K562 (cell line): Measurements from ENCODE around the gene PACRG. TPM values are rescaled to one million over a fixed set of nuclear protein-coding genes. Genes with fewer than 3 reads are reported as not detected.

Source experiments
- ATAC-seq: fragments of 200-7000 bp; cut with Tn5 transposase; 3 replicates; pipeline ENCODE4 v1.9.1; 2020; ENCODE audit warnings: moderate library complexity
- BruUV-seq: library from RNA; stranded (reverse); fragments of 400-500 nt; replicated peaks from 2 replicates; lab custom pipeline; 2021; lab: Mats Ljungman, UMichigan
- CTCF ChIA-PET: fragments of 300-600 bp; formaldehyde crosslinking; extraction: SDS; loops from one replicate; lab custom pipeline; 2021; ENCODE audit warnings: low intra/inter-chr PET ratio; lab: Yijun Ruan, JAX
- POLR2A ChIA-PET: fragments of 300-600, 350-650 bp; sonication (Branson Sonifier 250); formaldehyde crosslinking; extraction: SDS; loops from one replicate; lab custom pipeline; 2021; ENCODE audit warnings: antibody characterized with exemption, inconsistent platforms; lab: Yijun Ruan, JAX
- DNase-seq, 4 experiments: peaks; one replicate each; pipeline versions ENCODE4 v3.0.0 to v3.0.0-alpha.2; 2011 to 2018; ENCODE audit warnings: low spot score in 3 of 4, mixed read lengths in 3 of 4; ENCODE audit errors: extremely low read depth in 1 of 4
- FAIRE-seq: peaks from 2 replicates; lab custom pipeline; 2011; peaks lifted over from hg19 to GRCh38; lab: Jason Lieb, UNC
- H2AFZ ChIP-seq: 2 replicates; pipeline ENCODE4 v1.6.0; 2011; ENCODE audit warnings: low read depth, low read length, control low read depth, inconsistent platforms
- H3K27ac ChIP-seq: fragments of 200-600 bp; 3 replicates; pipeline ENCODE4 v1.8.0; 2011; ENCODE audit warnings: low read depth, mild to moderate bottlenecking, control low read depth, inconsistent platforms, low read length, moderate library complexity, mixed read lengths; ENCODE audit errors: extremely low read depth
- H3K27me3 ChIP-seq, 2 experiments: fragments of 300-600 bp in 1 of 2; 2 replicates in 1 of 2; 3 replicates in 1 of 2; pipeline versions ENCODE4 v1.6.0 to v1.8.0; 2011; ENCODE audit warnings: inconsistent platforms in 2 of 2, low read length in 2 of 2, mild to moderate bottlenecking in 1 of 2, mixed read lengths in 1 of 2, moderate library complexity in 1 of 2; ENCODE audit not compliant: control insufficient read depth in 2 of 2, insufficient read depth in 2 of 2
- H3K36me3 ChIP-seq: fragments of 300-600 bp; 3 replicates; pipeline ENCODE4 v1.8.0; 2011; ENCODE audit warnings: mild to moderate bottlenecking, low read length, inconsistent platforms; ENCODE audit not compliant: control insufficient read depth, insufficient read depth
- H3K4me1 ChIP-seq, 2 experiments: fragments of 200-600 bp in 1 of 2; replicated peaks in 1 of 2; 2 replicates in 1 of 2; 3 replicates in 1 of 2; pipeline versions ENCODE4 v1.5.1 to v1.8.0; 2011; ENCODE audit warnings: inconsistent platforms in 2 of 2, low read length in 2 of 2, mild to moderate bottlenecking in 1 of 2, mixed read lengths in 1 of 2, moderate library complexity in 1 of 2; ENCODE audit not compliant: control insufficient read depth in 2 of 2, insufficient read depth in 2 of 2
- H3K4me2 ChIP-seq: 2 replicates; pipeline ENCODE4 v1.6.1; 2011; ENCODE audit warnings: low read length, control low read depth, inconsistent platforms, mixed read lengths; ENCODE audit not compliant: insufficient read depth
- H3K4me3 ChIP-seq: fragments of 200-600 bp; sonication (generic), shearing (Covaris generic); 2 replicates; pipeline ENCODE4 v1.5.1; 2016; ENCODE audit warnings: control low read depth, inconsistent platforms
- H3K79me2 ChIP-seq: fragments of 200-600 bp; 3 replicates; pipeline ENCODE4 v1.8.0; 2011; ENCODE audit warnings: low read length, inconsistent platforms; ENCODE audit not compliant: control insufficient read depth, insufficient read depth
- H3K9ac ChIP-seq, 2 experiments: 2 replicates each; pipeline versions ENCODE4 v1.6.0 to v1.6.1; 2011; ENCODE audit warnings: low read depth in 2 of 2, low read length in 2 of 2, control low read depth in 1 of 2, inconsistent platforms in 1 of 2, mild to moderate bottlenecking in 1 of 2, mixed read lengths in 1 of 2; ENCODE audit not compliant: insufficient read depth in 1 of 2
- H3K9me1 ChIP-seq: one replicate; pipeline ENCODE4 v1.6.0; 2011; ENCODE audit warnings: inconsistent platforms, mild to moderate bottlenecking, low read length, moderate library complexity; ENCODE audit not compliant: control insufficient read depth, insufficient read depth
- H3K9me3 ChIP-seq: replicated peaks from 2 replicates; pipeline ENCODE4 v1.5.1; 2011; ENCODE audit warnings: low read depth, low read length, inconsistent platforms; ENCODE audit not compliant: control insufficient read depth, insufficient read depth
- H4K20me1 ChIP-seq: replicated peaks from 2 replicates; pipeline ENCODE4 v1.6.1; 2011; ENCODE audit warnings: low read length, inconsistent platforms, mixed read lengths; ENCODE audit not compliant: control insufficient read depth, insufficient read depth
- C11orf30 ChIP-seq: fragments of 450-650 bp; IDR thresholded peaks from 2 replicates; pipeline ENCODE4 v1.6.1; 2016; ENCODE audit warnings: low read depth, mild to moderate bottlenecking
- FOXK2 ChIP-seq, 2 experiments: fragments of 450-650 bp; IDR thresholded peaks in 1 of 2; conservative IDR thresholded peaks in 1 of 2; 2 replicates each; pipeline ENCODE4 v1.6.1; 2016; ENCODE audit warnings: low read depth in 2 of 2, mild to moderate bottlenecking in 1 of 2
- NFRKB ChIP-seq: fragments of 450-650 bp; IDR thresholded peaks from 2 replicates; pipeline ENCODE4 v1.6.1; 2016; ENCODE audit warnings: low read depth
- PYGO2 ChIP-seq: fragments of 450-650 bp; IDR thresholded peaks from 2 replicates; pipeline ENCODE4 v1.6.1; 2016; ENCODE audit warnings: mild to moderate bottlenecking, missing genetic modification characterization, moderate library complexity, missing compliant biosample characterization
- RBM15 ChIP-seq: fragments of 200-400 bp; formaldehyde crosslinking; IDR thresholded peaks from 2 replicates; pipeline ENCODE4 v1.6.1; 2018; ENCODE audit warnings: mild to moderate bottlenecking, low read length, moderate library complexity; ENCODE audit not compliant: insufficient read depth
- RBM34 ChIP-seq: fragments of 200-400 bp; formaldehyde crosslinking; IDR thresholded peaks from 2 replicates; pipeline ENCODE4 v1.6.1; 2018; ENCODE audit warnings: low read length, borderline replicate concordance; ENCODE audit not compliant: insufficient read depth
- SAFB ChIP-seq: fragments of 200-400 bp; formaldehyde crosslinking; IDR thresholded peaks from 2 replicates; pipeline ENCODE4 v1.6.1; 2017; ENCODE audit warnings: low read depth, low read length, borderline replicate concordance
- ZBTB49 ChIP-seq: sonication (generic); formaldehyde crosslinking; IDR thresholded peaks from 2 replicates; pipeline ENCODE4 v1.8.0; 2022; ENCODE audit warnings: missing genetic modification reagents, mild to moderate bottlenecking, borderline replicate concordance
- ZFP36 ChIP-seq: fragments of 150-350 bp; IDR thresholded peaks from 2 replicates; pipeline ENCODE4 v1.6.1; 2018; ENCODE audit warnings: low read length, low read depth; ENCODE audit not compliant: partially characterized antibody
- ZNF23 ChIP-seq: fragments of 250-450 bp; sonication (Bioruptor Pico); IDR thresholded peaks from 2 replicates; pipeline ENCODE4 v1.4.0; 2020; ENCODE audit warnings: mild to moderate bottlenecking
- ZNF431 ChIP-seq: sonication (generic); formaldehyde crosslinking; IDR thresholded peaks from 2 replicates; pipeline ENCODE4 v1.8.0; 2022; ENCODE audit warnings: mild to moderate bottlenecking, missing genetic modification reagents
- ZNF444 ChIP-seq: fragments of 250-450 bp; sonication (Bioruptor Pico); IDR thresholded peaks from 2 replicates; pipeline ENCODE4 v1.4.0; 2020; ENCODE audit warnings: mild to moderate bottlenecking, moderate library complexity
- ZNF79 ChIP-seq: fragments of 250-450 bp; sonication (Bioruptor Pico); IDR thresholded peaks from 2 replicates; pipeline ENCODE4 v1.4.0; 2020; ENCODE audit warnings: low read depth, mild to moderate bottlenecking, moderate library complexity
- WGBS: fragments of 100-300 bp; shearing (Covaris generic); methylation state at CpG from one replicate; pipeline ENCODE4 v1.1.6; 2016; ENCODE audit warnings: low coverage, mixed read lengths; ENCODE audit not compliant: insufficient coverage; ENCODE audit errors: missing lambda C conversion rate; 5-methylcytosine and 5-hydroxymethylcytosine counted together
- in situ Hi-C: fragments of 300-500 bp; cut with MboI; formaldehyde crosslinking; loops from 4 replicates; pipeline ENCODE4 v1.15.0; 2018; ENCODE audit warnings: inconsistent platforms, mixed read lengths
- intact Hi-C: fragments of 100-400 bp; cut with micrococcal nuclease; formaldehyde crosslinking; loops from 2 replicates; pipeline ENCODE4 v1.14.2; 2022
- polyA plus RNA-seq, 8 experiments: library from polyadenylated mRNA; depleted of rRNA in 4 of 8; stranded (reverse) in 5 of 8; unstranded in 3 of 8; fragments of >200 nt; fragmentation: Nextera tagmentation in 2 of 8; fragmentation: Illumina TruSeq in 1 of 8; extraction: Ambion mirVana in 2 of 8; extraction: Trizol in 1 of 8; gene quantifications; 2 replicates each; pipeline versions ENCODE4 v1.2.1 to v1.2.3, GENCODE V29; 2011 to 2014; ENCODE audit warnings: inconsistent platforms in 1 of 8, missing spikeins in 1 of 8
- total RNA-seq, 7 experiments: library from RNA; depleted of rRNA in 6 of 7; stranded (reverse); fragments of >200 nt in 6 of 7; fragmentation: Illumina TruSeq in 2 of 7; extraction: Trizol in 2 of 7; gene quantifications; 2 replicates each; pipeline versions ENCODE4 v1.2.1 to v1.2.3, GENCODE V29; 2011 to 2021; ENCODE audit warnings: low replicate concordance in 1 of 7

Gene PACRG
- total and polyA plus RNA-seq, 9 of the 15 experiments (the other 6 are each of a cell fraction or from before 2014, with no cell fraction given): 0.04 TPM; not detected in 8

DNA sequence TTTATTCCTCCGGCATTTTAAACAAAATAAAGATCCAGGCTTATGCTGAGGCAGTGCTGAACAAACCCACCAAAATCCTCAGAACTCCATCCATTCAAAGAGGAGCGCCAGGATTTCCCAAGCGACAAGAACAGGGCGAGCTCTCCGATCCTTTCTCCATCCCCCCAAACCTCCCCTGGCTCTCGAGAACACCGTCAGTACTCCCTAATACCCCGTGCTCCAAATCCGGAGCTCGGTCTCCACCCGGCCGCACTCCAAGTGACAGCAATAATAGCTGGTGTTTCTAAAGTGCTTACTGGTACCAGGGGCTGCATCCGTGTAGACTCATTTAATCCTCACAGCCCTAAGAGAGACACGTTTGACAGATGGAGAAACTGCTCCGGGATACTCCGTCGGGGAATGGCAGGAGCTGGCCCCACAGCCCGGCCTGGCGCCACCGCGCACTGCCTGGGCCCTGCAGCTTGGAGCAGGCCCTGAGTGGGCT is 409.7 kb downstream of the PACRG start:
- no peak for FAIRE-seq
- in situ Hi-C loops (no loop called here), intact Hi-C loops (no loop called here)
- WGBS: 2% methylated on average over 21 of the region's 21 CpGs
- Histone ChIP-seq H3K9me3 (no peaks in the 10 kb centered on the region), H3K4me1 (no peaks in the 10 kb centered on the region), H4K20me1 (no peaks in the 10 kb centered on the region), H3K79me2 (no peaks in the 10 kb centered on the region), H3K27ac (no peak overlapping the region), H3K27me3 (peaks cover 3 to 24% of the 10 kb centered on the region in 2 experiments; a peak in 3 of 5 replicates), H3K9me1 (no peaks in the 10 kb centered on the region), H3K4me2 (no peak overlapping the region), H2AFZ (no peak overlapping the region), H3K4me3 (no peak overlapping the region), H3K9ac (no peak overlapping the region), H3K36me3 (no peaks in the 10 kb centered on the region)
- ATAC-seq: no peak
- DNase-seq: no peak
- ChIA-PET CTCF (no interaction called here), POLR2A (interaction anchor here (0.6 to 1.5 kb wide), 2 partner anchors 9 to 11 kb away, joined by 3 to 4 read pairs; no protein-coding TSS in a partner anchor)
- TF ChIP-seq ZFP36 (no peak), ZBTB49 (no peak), RBM15 (no peak), C11orf30 (no peak), PYGO2 (tag) (no peak), ZNF23 (CRISPR knock-in tag) (no peak), ZNF444 (no peak), SAFB (no peak), FOXK2 (conservative IDR thresholded peaks at IDR 0.05 in 1 of 2, IDR thresholded peaks at IDR 0.05 in 1 of 2; ENCODE audit: low read depth in 2 of 2) (no peak), ZNF79 (no peak), RBM34 (no peak), ZNF431 (no peak), NFRKB (no peak)
- BruUV-seq: no TSS peak
